ENCODE measurements around the gene RBM43.

DNA sequence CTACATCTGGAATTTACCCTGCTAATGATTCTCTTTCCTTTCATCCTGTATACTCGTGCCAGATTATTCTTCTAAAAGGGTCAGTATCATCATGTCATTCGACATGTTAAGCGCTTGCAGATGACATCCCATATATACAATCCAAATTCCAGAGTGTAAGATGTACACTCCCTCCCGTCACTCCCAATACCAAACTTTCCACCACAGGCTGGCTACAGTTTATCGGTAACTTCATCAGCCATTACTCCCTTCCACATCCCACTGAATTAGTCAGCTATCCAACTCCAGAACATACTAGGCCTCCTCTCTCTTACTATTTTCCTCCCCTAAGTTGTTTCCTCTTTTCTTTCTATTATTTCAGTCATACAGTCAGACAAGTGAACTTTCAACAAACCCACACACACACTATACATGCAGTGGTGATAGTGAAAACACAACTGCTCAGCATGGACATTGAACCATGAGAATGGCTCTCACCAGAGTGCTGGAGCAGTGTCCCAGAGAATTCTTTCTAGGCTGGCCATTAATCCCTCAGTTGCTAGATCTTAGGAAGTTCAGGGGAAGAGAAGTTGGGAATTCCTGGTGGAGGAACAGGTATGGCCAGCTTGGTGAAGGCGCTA lies 38.4 kb upstream of the RBM43 start:
- TF ChIP-seq, protein P1, sequence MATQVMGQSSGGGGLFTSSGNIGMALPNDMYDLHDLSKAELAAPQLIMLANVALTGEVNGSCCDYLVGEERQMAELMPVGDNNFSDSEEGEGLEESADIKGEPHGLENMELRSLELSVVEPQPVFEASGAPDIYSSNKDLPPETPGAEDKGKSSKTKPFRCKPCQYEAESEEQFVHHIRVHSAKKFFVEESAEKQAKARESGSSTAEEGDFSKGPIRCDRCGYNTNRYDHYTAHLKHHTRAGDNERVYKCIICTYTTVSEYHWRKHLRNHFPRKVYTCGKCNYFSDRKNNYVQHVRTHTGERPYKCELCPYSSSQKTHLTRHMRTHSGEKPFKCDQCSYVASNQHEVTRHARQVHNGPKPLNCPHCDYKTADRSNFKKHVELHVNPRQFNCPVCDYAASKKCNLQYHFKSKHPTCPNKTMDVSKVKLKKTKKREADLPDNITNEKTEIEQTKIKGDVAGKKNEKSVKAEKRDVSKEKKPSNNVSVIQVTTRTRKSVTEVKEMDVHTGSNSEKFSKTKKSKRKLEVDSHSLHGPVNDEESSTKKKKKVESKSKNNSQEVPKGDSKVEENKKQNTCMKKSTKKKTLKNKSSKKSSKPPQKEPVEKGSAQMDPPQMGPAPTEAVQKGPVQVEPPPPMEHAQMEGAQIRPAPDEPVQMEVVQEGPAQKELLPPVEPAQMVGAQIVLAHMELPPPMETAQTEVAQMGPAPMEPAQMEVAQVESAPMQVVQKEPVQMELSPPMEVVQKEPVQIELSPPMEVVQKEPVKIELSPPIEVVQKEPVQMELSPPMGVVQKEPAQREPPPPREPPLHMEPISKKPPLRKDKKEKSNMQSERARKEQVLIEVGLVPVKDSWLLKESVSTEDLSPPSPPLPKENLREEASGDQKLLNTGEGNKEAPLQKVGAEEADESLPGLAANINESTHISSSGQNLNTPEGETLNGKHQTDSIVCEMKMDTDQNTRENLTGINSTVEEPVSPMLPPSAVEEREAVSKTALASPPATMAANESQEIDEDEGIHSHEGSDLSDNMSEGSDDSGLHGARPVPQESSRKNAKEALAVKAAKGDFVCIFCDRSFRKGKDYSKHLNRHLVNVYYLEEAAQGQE (IDR thresholded peaks at IDR 0.05; ENCODE audit: insufficient read depth in 1 of 2, low read depth in 2 of 2, low read length in 1 of 2) = no peak
- no peak for TF ChIP-seq CTCF (IDR thresholded peaks at IDR 0.05)
